ELF-1 (cell line): Measurements from ENCODE around the gene CD34.
"Not testable (repeated sequence)": the region's sequence is repeated elsewhere in the genome, so short reads cannot be mapped to it uniquely, and the experiment has no call there.

Experiments used
- DNase-seq: peaks from one replicate; pipeline ENCODE4 v3.0.0-alpha.2; 2016; ENCODE audit warnings: low read depth, low spot score

The CD34 gene, protein sequence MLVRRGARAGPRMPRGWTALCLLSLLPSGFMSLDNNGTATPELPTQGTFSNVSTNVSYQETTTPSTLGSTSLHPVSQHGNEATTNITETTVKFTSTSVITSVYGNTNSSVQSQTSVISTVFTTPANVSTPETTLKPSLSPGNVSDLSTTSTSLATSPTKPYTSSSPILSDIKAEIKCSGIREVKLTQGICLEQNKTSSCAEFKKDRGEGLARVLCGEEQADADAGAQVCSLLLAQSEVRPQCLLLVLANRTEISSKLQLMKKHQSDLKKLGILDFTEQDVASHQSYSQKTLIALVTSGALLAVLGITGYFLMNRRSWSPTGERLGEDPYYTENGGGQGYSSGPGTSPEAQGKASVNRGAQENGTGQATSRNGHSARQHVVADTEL

DNA sequence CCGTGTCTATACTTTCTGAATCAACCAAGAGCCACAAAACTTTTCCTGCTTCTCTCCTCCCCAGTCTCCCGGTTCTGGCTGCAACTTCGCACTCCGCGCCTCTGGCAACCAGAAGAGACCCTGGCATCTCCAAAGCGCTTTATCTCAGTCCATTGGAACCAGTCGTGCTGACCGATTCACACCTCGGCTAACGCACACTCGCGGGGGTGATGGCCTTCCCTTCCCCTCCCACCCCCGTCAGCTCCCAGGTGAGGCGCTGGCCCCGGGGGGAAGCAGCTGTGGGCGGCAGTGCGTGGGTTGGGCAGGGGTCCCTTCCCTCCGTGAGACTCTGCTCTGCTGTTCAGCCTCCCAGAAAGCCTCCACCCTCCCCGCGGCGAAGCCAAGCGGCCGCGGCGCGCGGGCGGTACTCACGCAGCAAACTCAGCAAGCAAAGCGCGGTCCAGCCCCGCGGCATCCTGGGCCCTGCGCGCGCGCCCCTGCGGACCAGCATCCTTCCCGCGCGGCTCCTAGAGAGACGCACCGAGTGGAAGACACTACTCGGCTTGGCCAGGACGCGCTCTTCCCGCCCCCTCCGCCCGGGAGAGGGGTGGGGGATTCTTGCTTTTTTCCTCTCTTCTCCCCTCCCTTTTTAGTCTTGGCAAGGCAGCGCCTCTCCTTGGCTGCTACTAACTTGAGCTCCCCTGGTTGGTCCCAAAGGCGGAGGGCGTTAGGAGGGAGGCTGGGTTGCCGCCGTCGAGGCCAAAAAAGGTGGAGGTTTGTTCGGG, at the start of gene CD34:
Gene CD34, minus strand, starts transcription at position 535 of the 764 bp plus-strand sequence. Its CDS starts 45 bp downstream, at position 490.
- peak; percentile 48 for DNase-seq

DNA sequence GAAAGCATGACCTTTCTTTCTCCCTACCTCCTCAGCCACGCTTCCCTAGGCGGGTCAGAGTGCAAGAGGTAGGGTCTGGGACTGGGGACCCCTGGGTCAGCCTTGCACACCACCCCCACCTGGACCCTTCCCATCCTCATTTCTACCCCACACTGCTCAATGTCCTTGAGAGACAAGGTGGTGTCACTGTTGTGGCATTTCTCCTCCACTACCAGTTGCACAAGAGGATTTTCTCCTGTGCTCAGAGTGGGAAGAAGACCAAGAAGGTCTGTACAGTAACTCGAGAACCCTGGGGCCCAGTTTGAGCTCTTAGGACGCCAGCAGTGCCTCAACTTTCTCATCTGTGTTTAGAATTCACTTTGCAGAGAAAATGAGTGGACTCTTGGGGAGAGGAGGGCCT, 49.4 kb upstream of the CD34 start:
- DNase-seq, result no peak

DNA sequence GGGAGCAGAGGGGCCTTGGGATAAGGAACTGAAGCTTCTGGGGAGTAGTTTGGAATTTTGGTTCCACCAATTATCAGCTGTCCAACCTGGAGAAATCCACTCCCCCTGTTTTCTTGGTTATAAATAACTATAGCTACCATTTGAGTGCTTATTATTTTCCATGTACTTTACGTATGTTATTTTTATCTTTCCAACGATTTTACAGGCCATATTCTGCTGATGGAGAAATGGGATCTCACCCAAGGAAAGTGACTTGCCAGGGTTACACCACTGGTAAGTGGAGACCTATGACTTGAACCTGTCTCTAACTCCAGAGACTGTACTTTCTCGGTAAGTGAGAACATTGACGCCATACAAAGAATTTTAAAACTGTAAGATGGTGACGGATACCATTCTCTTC, 49.0 kb upstream of the CD34 start:
- no peak for DNase-seq

DNA sequence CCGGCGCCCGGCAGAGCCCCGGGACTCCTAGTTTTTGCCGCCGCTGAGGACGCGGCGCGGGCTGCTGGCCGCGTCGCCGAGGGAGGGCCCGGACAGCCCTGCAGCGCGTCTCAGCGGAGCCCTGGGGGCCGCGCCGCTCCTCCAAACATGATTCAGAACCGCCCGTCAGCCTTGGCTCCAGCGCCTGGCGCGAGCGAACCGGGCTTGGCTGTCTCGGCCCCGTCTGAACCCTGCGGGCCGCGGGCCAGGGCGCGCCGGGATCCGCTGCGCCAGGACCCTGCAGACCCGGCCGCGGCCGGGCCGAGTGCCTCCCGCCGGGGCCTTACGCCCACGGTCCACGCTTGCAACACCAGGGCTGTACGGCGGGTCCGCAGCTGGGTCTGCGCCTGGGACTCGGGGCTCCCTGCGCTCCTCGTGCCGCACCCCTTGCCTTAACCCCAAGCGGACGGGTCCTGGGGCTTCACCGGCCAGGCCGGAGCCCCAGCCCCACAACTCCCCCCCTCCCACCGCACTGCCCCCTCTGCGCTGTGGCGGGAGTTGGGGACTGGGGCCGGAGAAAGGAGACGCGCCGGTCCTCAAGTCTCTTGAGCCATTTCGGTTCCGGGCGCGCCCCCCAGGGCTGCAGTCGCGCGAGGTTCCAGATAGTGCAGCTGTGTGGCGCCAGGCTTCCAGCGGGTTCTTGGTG, 48.4 kb upstream of the CD34 start:
- DNase-seq, result peak; percentile 51

DNA sequence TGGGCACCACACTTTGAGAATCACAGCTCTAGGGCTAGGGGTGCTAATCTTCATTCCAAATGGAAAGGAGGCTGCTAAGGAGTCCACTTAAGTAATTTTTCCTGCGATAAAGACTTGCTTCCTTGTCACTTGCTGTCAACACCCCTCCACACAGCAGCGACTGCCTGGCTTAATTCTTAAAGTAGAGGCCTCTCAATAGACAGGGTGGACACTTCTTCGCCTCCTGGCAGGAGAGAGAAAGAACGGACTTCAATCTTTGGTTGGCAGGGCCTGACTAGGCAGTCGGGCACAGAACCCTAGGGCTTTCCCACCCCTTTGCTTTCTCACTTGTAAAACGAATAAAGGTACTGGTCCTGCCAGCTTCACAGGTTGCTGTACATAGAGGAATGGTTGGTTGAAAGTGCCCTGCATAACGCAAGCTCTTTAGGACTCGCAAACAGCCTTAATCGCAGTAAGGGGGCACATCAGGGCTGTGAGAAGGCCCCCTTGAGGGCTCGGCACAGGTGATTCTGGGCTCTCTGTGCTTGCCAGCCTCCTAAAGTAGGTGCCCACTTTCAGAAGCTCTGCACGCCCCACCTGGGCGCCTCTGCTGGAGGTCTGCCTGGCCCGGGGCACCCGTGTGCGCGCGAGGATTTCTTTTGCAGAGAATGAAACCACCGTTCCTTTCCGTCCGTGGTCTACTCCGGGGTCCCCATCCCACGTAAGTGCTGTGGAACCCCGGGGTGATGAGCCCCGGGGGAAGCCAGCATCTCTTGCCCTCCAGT, 47.6 kb upstream of the CD34 start:
- DNase-seq, result no peak

DNA sequence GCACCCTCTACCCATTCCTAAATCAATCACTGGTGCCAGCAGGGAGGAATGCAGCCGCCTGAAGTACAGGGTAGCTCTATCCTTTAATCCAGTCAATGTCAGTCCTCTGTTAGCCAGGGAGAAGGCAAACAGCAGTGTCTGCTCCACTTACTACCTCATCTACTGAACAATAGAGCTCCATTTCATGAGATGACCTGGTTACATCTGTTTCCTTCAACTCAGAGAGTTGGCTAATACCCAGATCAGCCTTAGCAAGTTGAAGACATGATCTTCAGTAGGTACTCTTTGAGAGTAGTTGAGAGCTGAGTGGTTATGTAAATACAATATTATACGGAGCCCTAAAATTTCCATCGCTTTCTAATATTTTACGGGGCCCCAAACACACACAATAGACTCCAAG, 46.1 kb upstream of the CD34 start:
- no peak for DNase-seq

DNA sequence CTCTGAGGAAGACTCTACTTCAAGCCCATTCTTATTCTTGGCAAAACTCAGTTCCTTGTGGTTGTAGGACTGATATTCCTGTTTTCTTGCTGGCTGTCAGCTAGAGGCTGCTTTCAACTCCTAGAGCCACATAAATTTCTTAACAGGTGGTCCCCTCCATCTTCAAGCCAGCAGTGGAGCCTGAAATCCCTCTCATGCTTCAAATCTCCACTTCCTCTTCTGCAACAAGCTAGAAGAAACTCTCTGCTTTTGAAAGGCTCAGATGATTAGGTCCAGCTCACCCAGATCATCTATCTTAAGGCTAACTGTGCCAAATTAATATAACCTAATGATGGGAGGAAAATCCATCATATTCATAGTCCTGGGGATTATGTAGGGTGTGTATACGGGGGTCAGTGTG, 43.2 kb upstream of the CD34 start:
- DNase-seq, result no peak

DNA sequence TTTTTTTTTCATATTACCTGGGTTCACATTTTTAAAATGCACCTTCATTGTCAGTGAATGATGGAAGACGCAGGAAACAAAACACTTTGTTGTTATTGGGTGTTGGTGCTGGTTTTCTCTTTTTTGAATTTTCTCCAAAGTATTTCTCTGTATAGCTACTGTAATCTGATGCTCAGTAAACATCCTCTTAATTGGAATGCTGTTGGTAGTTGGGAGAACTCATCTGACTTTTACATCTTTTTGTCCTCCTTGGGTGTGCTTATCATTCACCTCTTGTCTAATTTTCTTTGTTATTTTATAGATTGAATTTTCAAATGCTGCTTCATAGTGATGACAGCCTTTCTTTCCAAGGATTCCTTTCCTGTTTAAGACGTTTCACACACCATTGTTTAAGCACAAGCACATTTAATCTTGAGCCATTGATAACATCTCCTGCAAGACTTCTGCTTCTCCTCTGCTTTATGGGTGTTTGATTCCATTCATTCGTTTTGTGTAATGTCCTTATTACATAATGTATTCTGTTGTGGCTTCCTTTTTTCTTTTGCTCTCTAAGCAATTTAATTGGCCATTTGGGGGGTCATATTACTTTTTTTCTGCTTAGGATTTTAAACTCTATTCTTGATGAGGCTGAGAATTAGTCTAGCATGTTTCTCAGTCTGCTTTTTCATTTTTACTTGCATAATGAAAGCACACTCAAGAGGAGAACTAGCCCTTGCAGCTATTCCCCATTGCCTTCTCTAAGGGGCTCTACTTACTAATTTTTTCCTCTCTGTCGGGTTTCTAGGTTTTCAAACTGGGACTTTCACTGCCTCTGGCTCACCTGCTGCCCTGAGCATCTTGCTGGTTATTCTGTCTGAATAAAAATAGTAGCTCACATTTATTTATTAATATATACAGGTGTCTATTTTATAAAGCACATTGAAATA, 42.0 kb upstream of the CD34 start:
- no peak for DNase-seq

DNA sequence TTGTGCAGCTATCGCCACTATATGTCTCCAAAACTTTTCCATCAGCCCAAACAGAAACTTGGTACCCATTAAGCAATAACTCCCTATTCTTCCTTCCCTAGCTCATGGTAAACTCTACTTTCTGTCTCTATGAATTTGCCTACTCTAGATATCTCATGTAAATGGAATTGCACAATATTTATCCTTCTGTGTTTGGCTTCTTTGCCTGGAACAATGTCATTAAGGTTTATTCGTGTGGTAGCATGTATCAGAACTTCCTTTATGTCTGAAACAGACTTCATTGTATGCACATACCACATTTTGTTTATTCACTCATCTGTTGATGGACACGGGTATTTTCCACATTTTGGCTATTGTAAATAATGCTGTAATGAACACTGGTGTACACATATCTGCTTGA, 40.7 kb upstream of the CD34 start:
- no peak for DNase-seq

DNA sequence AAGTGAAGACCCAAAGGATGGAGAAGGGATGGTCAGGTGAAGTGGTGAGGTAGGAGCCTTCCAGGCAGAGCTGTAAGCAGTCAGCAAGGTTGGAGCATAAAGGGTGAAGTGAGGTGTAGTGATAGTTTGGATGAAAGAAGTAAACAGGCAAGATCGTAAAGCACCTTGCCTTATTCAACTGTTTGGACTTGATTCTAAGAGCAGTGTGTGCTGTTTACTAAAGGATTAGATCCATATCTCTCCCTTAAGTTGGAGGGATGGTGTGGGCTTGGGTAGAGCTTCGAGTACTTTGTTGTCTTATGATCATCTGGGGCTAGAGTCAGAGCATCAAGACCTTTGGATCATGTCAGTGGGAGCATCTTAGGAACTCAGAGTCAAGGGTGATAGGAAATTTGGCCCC, 39.8 kb upstream of the CD34 start:
- DNase-seq, result no peak

DNA sequence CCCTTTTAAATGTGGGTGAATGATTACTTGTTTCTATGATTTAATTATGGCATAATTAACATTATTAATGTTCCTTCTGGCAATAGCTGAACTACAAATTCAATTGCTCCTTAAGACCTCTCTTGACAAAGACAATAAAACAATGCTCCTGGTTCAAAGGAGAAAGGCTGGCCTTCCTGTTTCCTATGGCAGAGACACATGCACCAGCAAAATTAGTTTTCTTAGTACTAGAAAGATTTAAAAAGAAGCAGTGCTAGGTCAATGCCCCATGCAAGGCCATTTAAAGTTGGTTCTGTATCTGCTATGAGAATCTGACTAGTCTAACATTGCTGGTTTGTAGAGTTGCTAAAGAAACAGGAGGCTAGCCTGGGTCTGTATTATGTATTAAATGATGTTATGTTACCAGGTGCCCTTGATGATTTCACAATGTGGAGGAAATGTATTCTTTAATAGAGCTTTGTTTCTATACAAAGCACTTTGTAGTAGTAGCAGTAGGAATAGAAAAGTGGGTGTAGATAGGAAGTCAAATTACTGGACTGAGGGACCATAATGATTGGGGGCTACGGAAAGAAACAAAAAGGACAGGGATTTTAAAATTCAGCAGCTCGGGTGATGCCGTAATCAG, 38.8 kb upstream of the CD34 start:
- DNase-seq, result no peak

DNA sequence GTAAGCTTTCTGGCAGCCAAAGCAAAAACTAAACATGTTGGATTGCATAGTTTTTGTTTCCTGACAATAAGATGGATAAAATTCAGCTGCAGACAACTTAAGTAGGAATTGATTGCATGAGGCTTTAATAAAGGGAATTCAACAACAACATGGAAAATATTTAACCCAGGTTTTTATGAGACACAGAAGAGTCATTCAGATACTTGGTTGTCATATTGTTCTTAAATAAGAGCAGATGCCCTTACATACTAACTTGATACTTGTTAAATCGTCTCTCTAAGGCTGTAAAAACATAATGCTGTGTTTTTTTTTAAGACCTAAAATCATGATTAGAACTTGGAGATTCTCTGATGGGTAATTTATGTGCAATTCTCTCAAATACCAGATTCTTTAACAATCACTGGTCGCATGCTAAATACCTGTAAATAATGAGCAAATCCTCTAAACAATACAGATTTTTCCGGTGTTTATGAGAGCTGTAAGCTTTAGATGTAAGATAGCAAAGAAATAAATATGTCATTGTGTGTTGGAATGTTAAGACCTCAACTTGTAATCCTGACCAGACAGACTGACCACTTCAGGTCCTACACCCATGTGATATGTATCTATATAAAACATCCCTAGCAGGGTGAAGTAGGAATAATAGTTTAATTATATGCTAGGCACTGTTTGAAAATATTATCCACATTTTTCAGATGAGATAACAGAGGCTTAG, 37.8 kb upstream of the CD34 start:
- no peak for DNase-seq

DNA sequence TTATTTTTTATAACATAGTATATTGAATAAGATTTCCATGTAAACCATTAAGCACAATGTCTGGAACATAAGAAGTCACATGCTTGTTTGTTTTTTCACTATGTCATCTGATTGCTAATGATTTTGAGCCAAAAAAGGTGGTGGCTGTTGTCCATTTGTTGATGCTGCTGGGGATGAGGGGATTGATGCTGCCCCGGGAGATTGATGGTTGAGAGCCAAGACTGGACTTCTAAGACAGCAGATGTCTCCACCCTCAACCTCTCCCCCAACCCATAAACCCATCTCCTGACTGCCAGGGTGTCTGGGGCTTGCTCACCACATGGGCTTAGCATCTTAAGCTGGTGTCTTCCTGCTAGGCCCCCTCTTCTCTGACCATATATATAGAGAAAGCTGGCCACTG, 35.8 kb upstream of the CD34 start:
- no peak for DNase-seq

DNA sequence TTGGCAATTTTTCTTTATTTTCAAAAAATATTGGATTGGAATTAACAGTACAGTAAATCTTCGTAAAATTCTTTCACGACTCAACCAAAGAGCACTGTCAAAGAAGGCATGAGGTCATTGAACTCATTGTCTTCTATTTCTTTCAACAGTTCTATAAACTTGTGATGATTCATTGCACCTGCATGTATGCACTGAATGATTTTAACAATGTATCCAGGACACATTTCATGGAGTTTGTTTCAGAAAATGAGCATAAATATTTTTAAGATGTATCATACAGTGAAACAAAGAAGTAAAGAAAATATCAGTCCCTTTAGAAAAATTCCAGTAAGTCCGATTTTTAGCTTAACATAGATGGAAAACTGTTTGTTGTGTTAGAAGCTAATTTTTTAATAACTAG, 33.6 kb upstream of the CD34 start:
- no peak for DNase-seq

DNA sequence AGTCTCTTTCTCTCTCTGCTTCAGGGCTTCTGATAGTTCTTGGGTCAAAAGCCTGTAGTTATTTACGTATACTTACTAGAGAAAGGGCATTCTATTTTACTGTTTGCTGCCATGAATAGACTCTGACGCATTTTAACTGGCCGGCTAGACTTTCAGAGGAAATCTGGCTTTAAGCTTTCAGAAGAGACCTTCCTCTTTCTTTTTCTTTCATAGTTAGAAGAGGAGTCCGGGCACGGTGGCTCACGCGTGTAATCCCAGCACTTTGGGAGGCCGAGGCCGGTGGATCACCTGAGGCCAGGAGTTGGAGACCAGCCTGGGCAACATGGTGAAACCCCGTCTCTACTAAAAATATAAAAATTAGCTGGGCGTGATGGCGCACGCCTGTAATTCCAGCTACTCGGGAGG, 31.4 kb upstream of the CD34 start:
- DNase-seq, result not testable (repeated sequence)

DNA sequence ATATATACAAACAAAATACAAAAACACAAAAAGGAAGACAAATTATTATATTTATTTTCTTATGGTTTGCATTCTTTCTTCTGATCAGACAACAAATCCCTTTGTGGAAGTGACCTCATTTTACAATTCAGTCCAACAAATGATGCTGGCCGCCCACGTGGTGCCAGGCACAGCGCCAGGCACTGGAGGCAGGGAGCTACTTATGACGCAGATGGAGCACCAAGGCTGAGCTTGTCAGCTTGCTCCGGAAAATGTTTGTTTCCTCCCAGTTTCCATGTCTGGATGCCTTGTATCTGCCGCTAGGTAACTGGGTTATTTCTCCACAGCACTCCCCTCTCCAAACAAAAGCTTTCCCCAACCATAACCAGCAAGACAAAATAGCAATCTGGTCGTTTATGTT, 30.7 kb upstream of the CD34 start:
- DNase-seq, result no peak

DNA sequence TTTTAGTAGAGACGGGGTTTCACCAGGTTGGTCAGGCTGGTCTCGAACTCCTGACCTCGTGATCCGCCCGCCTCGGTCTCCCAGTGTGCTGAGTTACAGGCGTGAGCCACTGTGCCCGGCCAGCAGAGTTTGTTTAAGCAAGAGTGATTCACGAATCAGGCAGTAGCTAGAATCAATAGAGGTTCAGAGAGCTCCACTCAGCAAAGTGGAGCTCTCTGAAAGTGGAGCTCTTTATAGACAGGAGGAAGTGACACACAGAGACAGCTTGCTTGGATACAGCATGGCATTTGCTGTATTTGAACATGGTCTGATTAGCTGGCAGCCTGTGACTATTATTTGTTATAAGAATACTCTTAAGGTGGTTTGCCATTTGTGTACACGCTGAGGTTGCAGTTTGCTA, 27.1 kb upstream of the CD34 start:
- no peak for DNase-seq

DNA sequence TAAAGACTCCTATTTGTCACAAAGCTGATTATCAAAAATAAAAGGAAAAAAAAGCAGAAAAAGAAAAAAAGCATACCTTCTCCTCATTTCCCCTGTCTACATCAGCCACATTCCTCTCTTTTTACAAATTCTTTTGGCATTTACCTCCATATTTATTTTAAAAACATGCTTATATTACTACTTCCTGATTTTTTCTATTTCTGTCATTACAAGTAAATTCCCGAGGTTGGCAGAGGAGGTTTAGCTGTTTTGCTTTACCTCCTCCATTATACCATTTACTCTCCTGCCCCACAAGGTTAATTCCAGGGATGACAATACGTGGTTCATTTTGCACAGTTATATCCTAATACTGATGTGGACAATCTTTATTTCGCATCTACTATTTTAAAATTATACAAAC, 26.3 kb upstream of the CD34 start:
- DNase-seq, result no peak

DNA sequence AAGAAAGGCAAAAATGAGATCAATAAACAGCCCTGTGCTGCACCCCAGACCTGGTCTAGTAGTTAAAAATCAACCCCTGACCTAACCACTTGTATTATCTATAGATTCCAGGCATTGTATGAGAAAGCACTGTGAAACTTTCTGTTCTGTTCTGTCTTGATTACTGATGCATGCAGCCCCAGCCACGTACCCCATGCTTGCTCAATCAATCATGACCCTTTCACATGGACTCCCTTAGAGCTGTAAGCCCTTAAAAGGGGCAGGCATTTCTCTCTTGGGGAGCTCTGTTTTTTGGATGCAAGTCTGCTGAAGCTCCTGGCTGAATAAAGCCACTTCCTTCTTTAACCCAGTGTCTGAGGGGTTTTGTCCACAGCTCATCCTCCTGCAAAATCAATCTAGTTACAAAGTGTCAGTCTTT, 24.2 kb upstream of the CD34 start:
- no peak for DNase-seq
